H9 (cell line): Measurements from ENCODE around the gene LRRC41. TPM values are rescaled to one million over a fixed set of nuclear protein-coding genes. Genes with fewer than 3 reads are reported as not detected.

Experiments used
- DNase-seq: peaks from one replicate; pipeline ENCODE4 v3.0.0-alpha.2; 2017
- H2AFZ ChIP-seq: one replicate; pipeline ENCODE4 v1.6.1; 2013; ENCODE audit warnings: mild to moderate bottlenecking, low read length, control low read depth, moderate library complexity
- H2AK5ac ChIP-seq: 2 replicates; pipeline ENCODE4 v1.6.1; 2013; ENCODE audit warnings: low read length, control low read depth, mixed read lengths; ENCODE audit not compliant: insufficient read length
- H2BK120ac ChIP-seq: one replicate; pipeline ENCODE4 v1.6.1; 2013; ENCODE audit warnings: low read depth, mild to moderate bottlenecking, low read length, control low read depth, inconsistent platforms; ENCODE audit not compliant: poor library complexity, severe bottlenecking
- H2BK12ac ChIP-seq: 2 replicates; pipeline ENCODE4 v1.6.1; 2013; ENCODE audit warnings: low read length, control low read depth, mixed read lengths, low read depth; ENCODE audit not compliant: insufficient read length
- H2BK15ac ChIP-seq: 2 replicates; pipeline ENCODE4 v1.6.1; 2013; ENCODE audit warnings: low read depth, low read length, control low read depth
- H2BK20ac ChIP-seq: one replicate; pipeline ENCODE4 v1.6.1; 2013; ENCODE audit warnings: low read depth, mild to moderate bottlenecking, low read length, control low read depth, inconsistent platforms; ENCODE audit not compliant: poor library complexity, severe bottlenecking
- H2BK5ac ChIP-seq: 2 replicates; pipeline ENCODE4 v1.6.1; 2013; ENCODE audit warnings: low read length, control low read depth, mixed read lengths; ENCODE audit not compliant: insufficient read length
- H3K14ac ChIP-seq: 2 replicates; pipeline ENCODE4 v1.6.1; 2013; ENCODE audit warnings: low read length, control low read depth; ENCODE audit not compliant: insufficient read depth
- H3K18ac ChIP-seq: 2 replicates; pipeline ENCODE4 v1.6.1; 2013; ENCODE audit warnings: low read depth, mild to moderate bottlenecking, mixed read lengths, low read length, control low read depth; ENCODE audit not compliant: insufficient read length
- H3K23ac ChIP-seq: 2 replicates; pipeline ENCODE4 v1.6.1; 2013; ENCODE audit warnings: low read length, control low read depth, mixed read lengths, low read depth; ENCODE audit not compliant: insufficient read length
- H3K23me2 ChIP-seq: 2 replicates; pipeline ENCODE4 v1.6.1; 2013; ENCODE audit warnings: low read depth, mild to moderate bottlenecking, mixed read lengths, low read length, control low read depth; ENCODE audit not compliant: insufficient read length, poor library complexity, severe bottlenecking
- H3K27ac ChIP-seq: 2 replicates; pipeline ENCODE4 v1.5.1; 2013; ENCODE audit warnings: low read length, control low read depth, mixed read lengths, low read depth; ENCODE audit not compliant: insufficient read length
- H3K27me3 ChIP-seq: 2 replicates; pipeline ENCODE4 v1.6.1; 2013; ENCODE audit warnings: low read length, control low read depth, inconsistent platforms; ENCODE audit not compliant: insufficient read depth
- H3K4ac ChIP-seq: 2 replicates; pipeline ENCODE4 v1.6.1; 2013; ENCODE audit warnings: low read depth, mild to moderate bottlenecking, control low read depth, inconsistent platforms, low read length, moderate library complexity
- H3K4me1 ChIP-seq: 2 replicates; pipeline ENCODE4 v1.6.1; 2013; ENCODE audit warnings: low read length, control low read depth, inconsistent platforms; ENCODE audit not compliant: insufficient read depth
- H3K4me2 ChIP-seq: 2 replicates; pipeline ENCODE4 v1.6.1; 2013; ENCODE audit warnings: low read length, control low read depth, mixed read lengths; ENCODE audit not compliant: insufficient read length, insufficient read depth
- H3K56ac ChIP-seq: 2 replicates; pipeline ENCODE4 v1.6.1; 2013; ENCODE audit warnings: low read depth, mild to moderate bottlenecking, mixed read lengths, low read length, control low read depth; ENCODE audit not compliant: insufficient read length
- H3K79me1 ChIP-seq: 2 replicates; pipeline ENCODE4 v1.6.1; 2013; ENCODE audit warnings: low read depth, mild to moderate bottlenecking, moderate library complexity, low read length, control low read depth, inconsistent platforms; ENCODE audit not compliant: insufficient read depth, poor library complexity, severe bottlenecking
- H3K79me2 ChIP-seq: 2 replicates; pipeline ENCODE4 v1.6.1; 2013; ENCODE audit warnings: low read length, control low read depth, inconsistent platforms; ENCODE audit not compliant: insufficient read depth
- H3K9ac ChIP-seq: 2 replicates; pipeline ENCODE4 v1.6.1; 2013; ENCODE audit warnings: low read length, control low read depth, mixed read lengths; ENCODE audit not compliant: insufficient read length; ENCODE audit errors: extremely low read depth
- H3K9me3 ChIP-seq: one replicate; pipeline ENCODE4 v1.6.1; 2013; ENCODE audit warnings: low read depth, low read length, inconsistent platforms; ENCODE audit not compliant: control insufficient read depth
- H3T11ph ChIP-seq: one replicate; pipeline ENCODE4 v1.6.1; 2013; ENCODE audit warnings: mild to moderate bottlenecking, low read length, control low read depth, inconsistent platforms
- H4K20me1 ChIP-seq: one replicate; pipeline ENCODE4 v1.6.1; 2013; ENCODE audit not compliant: control insufficient read depth, insufficient read length, insufficient read depth
- H4K5ac ChIP-seq: 2 replicates; pipeline ENCODE4 v1.6.1; 2013; ENCODE audit warnings: low read depth, mild to moderate bottlenecking, mixed read lengths, low read length, control low read depth; ENCODE audit not compliant: insufficient read length
- H4K8ac ChIP-seq: replicated peaks from 2 replicates; pipeline ENCODE4 v1.6.1; 2013; ENCODE audit warnings: low read length, control low read depth, mixed read lengths, low read depth; ENCODE audit not compliant: insufficient read length
- H4K91ac ChIP-seq: 2 replicates; pipeline ENCODE4 v1.6.1; 2013; ENCODE audit warnings: low read depth, mild to moderate bottlenecking, moderate library complexity, mixed read lengths, low read length, control low read depth; ENCODE audit not compliant: insufficient read length
- H3K27ac Mint-ChIP-seq, 3 experiments: 2 replicates in 2 of 3; 3 replicates in 1 of 3; pipeline ENCODE4 v1.8.0; 2020 to 2021; ENCODE audit warnings: mixed read lengths in 3 of 3, mild to moderate bottlenecking in 1 of 3, moderate library complexity in 1 of 3
- H3K27me3 Mint-ChIP-seq: 2 replicates; pipeline ENCODE4 v1.8.0; 2021; ENCODE audit warnings: low read depth, mild to moderate bottlenecking, moderate library complexity, mixed read lengths
- H3K36me3 Mint-ChIP-seq, 3 experiments: 2 replicates in 2 of 3; 3 replicates in 1 of 3; pipeline ENCODE4 v1.8.0; 2020 to 2021; ENCODE audit warnings: low read depth in 3 of 3, mixed read lengths in 3 of 3; ENCODE audit not compliant: insufficient read depth in 1 of 3
- H3K4me1 Mint-ChIP-seq, 2 experiments: 2 replicates each; pipeline ENCODE4 v1.8.0; 2020; ENCODE audit warnings: mixed read lengths in 2 of 2
- H3K4me3 Mint-ChIP-seq, 2 experiments: 2 replicates in 1 of 2; 3 replicates in 1 of 2; pipeline ENCODE4 v1.8.0; 2020 to 2021; ENCODE audit warnings: mild to moderate bottlenecking in 2 of 2, mixed read lengths in 2 of 2, moderate library complexity in 1 of 2
- H3K9me3 Mint-ChIP-seq, 2 experiments: 2 replicates in 1 of 2; 3 replicates in 1 of 2; pipeline ENCODE4 v1.8.0; 2020; ENCODE audit warnings: mild to moderate bottlenecking in 2 of 2, mixed read lengths in 2 of 2, moderate library complexity in 1 of 2
- WGBS: extraction: QIAGEN DNeasy Blood & Tissue Kit; methylation state at CpG from one replicate; pipeline ENCODE4 v1.1.7; 2013; ENCODE audit warnings: missing lambda C conversion rate, low lambda C conversion rate, mixed read lengths; ENCODE audit not compliant: insufficient read length; ENCODE audit errors: extremely low coverage; 5-methylcytosine and 5-hydroxymethylcytosine counted together
- total RNA-seq: library from RNA; stranded (reverse); gene quantifications from 2 replicates; pipeline ENCODE4 v1.2.1, GENCODE V29; 2021
- TF ChIP-seq, protein P1 (sequence below): fragments of 200-600 bp; sonication (generic); conservative IDR thresholded peaks from 3 replicates; pipeline ENCODE4 v1.8.0; 2021; ENCODE audit warnings: antibody characterized with exemption, mild to moderate bottlenecking

Gene LRRC41
- total RNA-seq, 1 experiment from 2014 or later = 62.6 TPM

GRCh38 chr1:46315669-46316403 is 12.4 kb upstream of the LRRC41 start:
- Mint-ChIP-seq H3K4me3 (no peak overlapping the region), H3K27me3 (no peaks in the 10 kb centered on the region), H3K27ac (peak overlapping the region in 1 of 3 experiments; percentile 37; a peak in 2 of 7 replicates), H3K4me1 (peaks cover 10% of the 10 kb centered on the region in 2 experiments), H3K36me3 (peaks cover 35 to 63% (median 51%) of the 10 kb centered on the region in 3 experiments; a peak in 6 of 7 replicates), H3K9me3 (no peaks in the 10 kb centered on the region; a peak in 1 of 5 replicates)
- no peak overlapping the region for H2AFZ ChIP-seq
- no peak overlapping the region for H4K8ac ChIP-seq
- no peak overlapping the region for H3K18ac ChIP-seq
- no peak overlapping the region for H2BK120ac ChIP-seq
- DNase-seq = no peak
- H3K4me1 ChIP-seq = no peaks in the 10 kb centered on the region
- H4K20me1 ChIP-seq = no peaks in the 10 kb centered on the region
- no peak overlapping the region for H3K9ac ChIP-seq
- no peak overlapping the region for H3K4me2 ChIP-seq
- H3K27me3 ChIP-seq = no peaks in the 10 kb centered on the region
- no peak overlapping the region for H2BK12ac ChIP-seq
- H4K5ac ChIP-seq = no peak overlapping the region
- no peak overlapping the region for H4K91ac ChIP-seq
- TF ChIP-seq, protein P1, sequence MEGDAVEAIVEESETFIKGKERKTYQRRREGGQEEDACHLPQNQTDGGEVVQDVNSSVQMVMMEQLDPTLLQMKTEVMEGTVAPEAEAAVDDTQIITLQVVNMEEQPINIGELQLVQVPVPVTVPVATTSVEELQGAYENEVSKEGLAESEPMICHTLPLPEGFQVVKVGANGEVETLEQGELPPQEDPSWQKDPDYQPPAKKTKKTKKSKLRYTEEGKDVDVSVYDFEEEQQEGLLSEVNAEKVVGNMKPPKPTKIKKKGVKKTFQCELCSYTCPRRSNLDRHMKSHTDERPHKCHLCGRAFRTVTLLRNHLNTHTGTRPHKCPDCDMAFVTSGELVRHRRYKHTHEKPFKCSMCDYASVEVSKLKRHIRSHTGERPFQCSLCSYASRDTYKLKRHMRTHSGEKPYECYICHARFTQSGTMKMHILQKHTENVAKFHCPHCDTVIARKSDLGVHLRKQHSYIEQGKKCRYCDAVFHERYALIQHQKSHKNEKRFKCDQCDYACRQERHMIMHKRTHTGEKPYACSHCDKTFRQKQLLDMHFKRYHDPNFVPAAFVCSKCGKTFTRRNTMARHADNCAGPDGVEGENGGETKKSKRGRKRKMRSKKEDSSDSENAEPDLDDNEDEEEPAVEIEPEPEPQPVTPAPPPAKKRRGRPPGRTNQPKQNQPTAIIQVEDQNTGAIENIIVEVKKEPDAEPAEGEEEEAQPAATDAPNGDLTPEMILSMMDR = no peak
- WGBS = no CpG with 5 or more reads among the region's 3 CpGs
- no peak overlapping the region for H2BK5ac ChIP-seq
- H3K56ac ChIP-seq = no peak overlapping the region
- H3K79me2 ChIP-seq = no peaks in the 10 kb centered on the region
- H3K14ac ChIP-seq = no peak overlapping the region
- no peak overlapping the region for H2BK20ac ChIP-seq
- peaks cover 6% of the 10 kb centered on the region for H3K79me1 ChIP-seq
- no peaks in the 10 kb centered on the region for H3K23me2 ChIP-seq
- no peaks in the 10 kb centered on the region for H3K9me3 ChIP-seq
- H2BK15ac ChIP-seq = no peak overlapping the region
- H3K27ac ChIP-seq = no peak overlapping the region
- no peak overlapping the region for H3T11ph ChIP-seq
- no peak overlapping the region for H3K4ac ChIP-seq
- H3K23ac ChIP-seq = no peak overlapping the region
- no peak overlapping the region for H2AK5ac ChIP-seq
